C4-2B (cell line): Measurements from ENCODE around the gene MAN2B2.

Experiments
- H3K27ac ChIP-seq: fragments of 450-650 bp; 2 replicates; pipeline ENCODE4 v1.5.1; 2017
- ZFX ChIP-seq: fragments of 450-650 bp; IDR thresholded peaks from 2 replicates; pipeline ENCODE4 v1.6.1; 2017
- TF ChIP-seq, protein P1 (sequence below): fragments of 450-650 bp; conservative IDR thresholded peaks from 2 replicates; pipeline ENCODE4 v1.5.1; 2017; ENCODE audit warnings: mild to moderate bottlenecking

MAN2B2 gene

DNA sequence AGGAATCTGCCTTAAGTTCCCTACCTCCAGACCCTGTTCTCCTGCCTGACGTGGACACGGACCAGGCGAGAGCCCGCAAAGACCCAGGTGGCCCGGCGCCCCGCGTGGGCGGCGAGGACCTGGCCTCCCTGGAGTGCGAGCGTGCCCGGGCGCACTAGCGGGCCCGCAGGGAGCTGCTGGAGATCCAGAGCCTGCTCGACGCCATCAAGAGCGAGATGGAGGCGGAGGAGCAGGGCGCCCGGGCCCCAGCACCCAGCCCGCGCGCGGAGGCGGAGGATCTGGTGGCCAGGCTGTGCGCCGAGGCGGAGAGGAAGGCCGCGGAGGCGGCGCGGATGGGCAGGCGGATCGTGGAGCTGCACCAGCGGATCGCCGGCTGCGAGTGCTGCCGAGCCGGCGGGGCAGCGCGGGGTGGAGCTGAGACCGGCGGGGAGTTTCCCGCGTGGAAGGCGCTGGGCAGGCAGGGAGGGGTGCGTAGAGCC, 83.6 kb downstream of the MAN2B2 start:
- TF ChIP-seq, protein P1, sequence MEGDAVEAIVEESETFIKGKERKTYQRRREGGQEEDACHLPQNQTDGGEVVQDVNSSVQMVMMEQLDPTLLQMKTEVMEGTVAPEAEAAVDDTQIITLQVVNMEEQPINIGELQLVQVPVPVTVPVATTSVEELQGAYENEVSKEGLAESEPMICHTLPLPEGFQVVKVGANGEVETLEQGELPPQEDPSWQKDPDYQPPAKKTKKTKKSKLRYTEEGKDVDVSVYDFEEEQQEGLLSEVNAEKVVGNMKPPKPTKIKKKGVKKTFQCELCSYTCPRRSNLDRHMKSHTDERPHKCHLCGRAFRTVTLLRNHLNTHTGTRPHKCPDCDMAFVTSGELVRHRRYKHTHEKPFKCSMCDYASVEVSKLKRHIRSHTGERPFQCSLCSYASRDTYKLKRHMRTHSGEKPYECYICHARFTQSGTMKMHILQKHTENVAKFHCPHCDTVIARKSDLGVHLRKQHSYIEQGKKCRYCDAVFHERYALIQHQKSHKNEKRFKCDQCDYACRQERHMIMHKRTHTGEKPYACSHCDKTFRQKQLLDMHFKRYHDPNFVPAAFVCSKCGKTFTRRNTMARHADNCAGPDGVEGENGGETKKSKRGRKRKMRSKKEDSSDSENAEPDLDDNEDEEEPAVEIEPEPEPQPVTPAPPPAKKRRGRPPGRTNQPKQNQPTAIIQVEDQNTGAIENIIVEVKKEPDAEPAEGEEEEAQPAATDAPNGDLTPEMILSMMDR: no peak
- TF ChIP-seq ZFX: no peak
- no peak overlapping the region for H3K27ac ChIP-seq

DNA sequence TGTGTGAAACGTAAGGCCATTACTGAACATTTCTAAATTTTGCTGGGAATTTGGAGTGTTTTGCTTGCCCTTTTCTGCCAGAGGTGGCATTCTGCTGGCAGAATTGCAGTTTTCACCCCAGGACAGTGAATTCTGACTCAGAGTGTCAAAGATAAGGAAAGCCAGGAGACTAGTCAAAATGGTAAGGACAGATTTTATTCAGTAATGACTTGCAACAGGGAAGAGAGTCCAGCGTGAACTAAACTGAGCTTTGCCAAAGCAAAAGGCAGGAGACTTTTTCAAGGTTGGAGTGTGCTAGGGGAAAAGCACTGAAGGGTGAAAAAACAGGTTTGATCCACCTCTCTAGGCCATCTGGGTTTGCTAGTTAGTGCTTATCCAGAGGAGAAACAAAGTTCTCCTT, 84.9 kb downstream of the MAN2B2 start:
- no peak overlapping the region for H3K27ac ChIP-seq
- TF ChIP-seq, protein P1: no peak
- no peak for TF ChIP-seq ZFX

DNA sequence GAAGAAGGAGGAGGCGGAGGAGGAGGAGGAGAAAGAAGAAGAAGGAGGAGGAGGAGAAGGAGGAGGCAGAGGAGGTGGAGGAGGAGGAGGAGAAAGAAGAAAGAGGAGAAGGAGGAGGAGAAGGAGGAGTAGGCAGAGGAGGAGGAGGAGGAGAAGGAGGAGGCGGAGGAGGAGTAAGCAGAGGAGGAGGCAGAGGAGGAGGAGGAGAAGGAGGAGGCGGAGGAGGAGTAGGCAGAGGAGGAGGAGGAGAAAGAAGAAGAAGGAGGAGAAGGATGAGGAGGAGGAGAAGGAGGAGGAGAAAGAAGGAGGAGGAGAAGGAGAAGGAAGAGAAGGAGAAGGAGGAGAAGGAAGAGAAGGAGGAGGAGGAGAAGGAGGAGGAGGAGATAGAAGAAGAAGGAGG, 85.4 kb downstream of the MAN2B2 start:
- TF ChIP-seq, protein P1: no peak
- TF ChIP-seq ZFX: no peak

GRCh38 chr4:6662591-6662990, 87.6 kb downstream of the MAN2B2 start:
- TF ChIP-seq ZFX: no peak
- TF ChIP-seq, protein P1: no peak
- H3K27ac ChIP-seq: no peak overlapping the region

More for the DNA sequence above, 85.4 kb downstream of the MAN2B2 start:
- H3K27ac ChIP-seq: no peak overlapping the region

DNA sequence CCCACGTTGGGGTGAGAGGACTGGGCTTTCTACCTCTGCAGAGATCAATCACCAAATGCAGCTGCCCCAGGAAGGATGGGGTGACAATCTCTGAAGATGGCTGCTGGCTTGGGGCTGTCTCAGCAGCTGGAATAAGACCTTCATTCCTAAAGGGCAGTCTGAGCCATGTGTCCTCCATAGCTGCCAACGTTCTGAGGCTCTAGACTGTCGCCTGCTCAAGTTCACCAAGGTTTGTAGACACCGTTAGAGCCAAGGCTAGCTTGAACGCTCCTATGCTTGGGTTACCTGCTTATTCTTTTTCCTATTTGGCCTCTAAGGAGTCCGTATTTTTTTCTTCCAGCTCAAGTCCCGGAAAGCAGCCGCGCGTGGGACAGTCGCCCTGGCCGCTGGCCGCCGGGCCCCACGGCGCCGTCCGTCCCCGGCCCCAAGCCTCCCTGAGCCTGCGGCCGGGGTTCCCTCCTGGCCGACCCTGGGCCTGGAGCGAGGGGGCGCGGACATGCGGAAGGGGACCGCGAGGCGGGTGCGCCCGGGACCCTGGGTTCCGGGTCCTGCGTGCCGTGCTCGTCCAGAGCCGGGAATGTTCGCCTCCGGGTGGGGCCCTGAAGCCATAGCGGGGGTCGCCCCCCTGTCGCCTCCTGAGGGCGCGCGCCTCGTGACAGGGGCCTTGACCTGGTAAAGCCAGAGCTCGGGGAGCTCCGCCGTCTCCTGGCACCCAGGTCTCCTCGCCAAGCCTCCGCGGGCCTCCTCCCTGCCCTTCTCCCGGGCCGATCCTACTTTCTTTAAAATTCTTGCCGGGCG, 88.8 kb downstream of the MAN2B2 start:
- TF ChIP-seq ZFX: no peak
- no peak overlapping the region for H3K27ac ChIP-seq

- no peak overlapping the region for H3K27ac ChIP-seq
- TF ChIP-seq, protein P1: no peak
- TF ChIP-seq ZFX: no peak
Observed at GRCh38 chr4:6665320-6665654, 90.3 kb downstream of the MAN2B2 start.

DNA sequence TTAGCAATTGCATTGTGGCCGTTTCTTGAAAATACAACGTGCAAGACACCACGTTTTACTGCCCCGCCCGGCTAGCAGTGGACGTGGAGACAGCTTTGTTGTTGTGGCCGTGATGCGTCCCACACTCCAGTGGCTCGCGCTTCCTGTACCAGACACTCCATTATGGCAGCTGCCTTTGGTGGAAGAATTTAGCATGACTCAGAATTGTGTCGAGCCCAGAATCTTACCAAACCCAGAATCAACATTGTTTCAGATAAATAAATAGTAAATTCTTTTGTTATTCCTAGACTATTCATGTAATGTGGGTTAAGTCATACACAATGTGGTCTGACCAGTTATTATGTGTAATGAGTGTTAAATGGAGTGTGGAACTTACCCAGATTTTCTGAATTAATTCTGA, 93.4 kb downstream of the MAN2B2 start:
- no peak overlapping the region for H3K27ac ChIP-seq
- no peak for TF ChIP-seq ZFX
- TF ChIP-seq, protein P1: no peak

GRCh38 chr4:6671648-6672047, 96.7 kb downstream of the MAN2B2 start:
- no peak overlapping the region for H3K27ac ChIP-seq
- TF ChIP-seq, protein P1: no peak
- TF ChIP-seq ZFX: no peak
